IMR-90 (cell line): ENCODE results near the gene HEXD. TPM values are rescaled to one million over a fixed set of nuclear protein-coding genes. Genes with fewer than 3 reads are reported as not detected.

Source experiments
- ATAC-seq: fragments of 200-7000 bp; cut with Tn5 transposase; 2 replicates; pipeline ENCODE4 v1.9.1; 2020; ENCODE audit warnings: low read depth, mild to moderate bottlenecking, moderate library complexity
- BruUV-seq: library from RNA; stranded (reverse); fragments of 400-500 nt; replicated peaks from 2 replicates; lab custom pipeline; 2021; lab: Mats Ljungman, UMichigan
- CTCF ChIA-PET: fragments of 300-600 bp; formaldehyde crosslinking; extraction: SDS; loops from one replicate; lab custom pipeline; 2021; ENCODE audit warnings: antibody characterized with exemption; lab: Yijun Ruan, JAX
- POLR2A ChIA-PET: fragments of 300-600 bp; sonication (Branson Sonifier 250); formaldehyde crosslinking; loops from one replicate; lab custom pipeline; 2022; ENCODE audit warnings: antibody characterized with exemption; ENCODE audit not compliant: unreplicated experiment; lab: Charles Lee
- DNase-seq: peaks from one replicate; pipeline ENCODE4 v3.0.0; 2013
- H2AFZ ChIP-seq: replicated peaks from 2 replicates; pipeline ENCODE3; 2013; ENCODE audit warnings: low read length, mild to moderate bottlenecking; ENCODE audit not compliant: poor library complexity
- H2AK5ac ChIP-seq: 2 replicates; pipeline ENCODE4 v1.6.1; 2013; ENCODE audit warnings: low read depth, low read length, inconsistent platforms
- H2AK9ac ChIP-seq: replicated peaks from 2 replicates; pipeline ENCODE3; 2013; ENCODE audit warnings: mild to moderate bottlenecking, low read depth, low read length, moderate library complexity; ENCODE audit not compliant: poor library complexity
- H2BK120ac ChIP-seq: 2 replicates; pipeline ENCODE4 v1.6.1; 2013; ENCODE audit warnings: low read depth, low read length, inconsistent platforms
- H2BK15ac ChIP-seq: 3 replicates; pipeline ENCODE4 v1.6.1; 2013; ENCODE audit warnings: low read depth, low read length, inconsistent platforms
- H2BK20ac ChIP-seq: 2 replicates; pipeline ENCODE4 v1.6.1; 2013; ENCODE audit warnings: low read depth, mild to moderate bottlenecking, inconsistent platforms, low read length, moderate library complexity
- H2BK5ac ChIP-seq: 2 replicates; pipeline ENCODE4 v1.6.1; 2013; ENCODE audit warnings: mild to moderate bottlenecking, low read depth, low read length, inconsistent platforms; ENCODE audit not compliant: poor library complexity, severe bottlenecking
- H3K14ac ChIP-seq: replicated peaks from 2 replicates; pipeline ENCODE4 v1.6.1; 2013; ENCODE audit warnings: low read depth, low read length, inconsistent platforms
- H3K18ac ChIP-seq: 2 replicates; pipeline ENCODE4 v1.6.1; 2013; ENCODE audit warnings: low read depth, low read length, control low read depth
- H3K23ac ChIP-seq: 2 replicates; pipeline ENCODE4 v1.6.1; 2013; ENCODE audit warnings: low read depth, low read length, inconsistent platforms
- H3K27ac ChIP-seq: 2 replicates; pipeline ENCODE4 v1.5.1; 2013; ENCODE audit warnings: mild to moderate bottlenecking, control low read depth, low read length; ENCODE audit not compliant: insufficient read depth
- H3K27me3 ChIP-seq: 2 replicates; pipeline ENCODE4 v1.6.1; 2013; ENCODE audit warnings: low read length; ENCODE audit not compliant: control insufficient read depth, insufficient read depth
- H3K36me3 ChIP-seq: 2 replicates; pipeline ENCODE4 v1.6.1; 2013; ENCODE audit warnings: low read length, mixed read lengths; ENCODE audit not compliant: control insufficient read depth, insufficient read depth
- H3K4ac ChIP-seq: 2 replicates; pipeline ENCODE4 v1.6.1; 2013; ENCODE audit warnings: low read depth, low read length, inconsistent platforms
- H3K4me1 ChIP-seq: 2 replicates; pipeline ENCODE4 v1.6.1; 2013; ENCODE audit warnings: low read length, mixed read lengths; ENCODE audit not compliant: control insufficient read depth, insufficient read depth
- H3K4me2 ChIP-seq: 2 replicates; pipeline ENCODE4 v1.6.1; 2013; ENCODE audit warnings: low read depth, mild to moderate bottlenecking, control low read depth, low read length, moderate library complexity
- H3K4me3 ChIP-seq: 2 replicates; pipeline ENCODE4 v1.5.1; 2013; ENCODE audit warnings: low read depth, mild to moderate bottlenecking, control low read depth, low read length, moderate library complexity; ENCODE audit not compliant: insufficient read depth
- H3K56ac ChIP-seq: 2 replicates; pipeline ENCODE4 v1.6.1; 2013; ENCODE audit warnings: low read length, inconsistent platforms; ENCODE audit not compliant: insufficient read depth; ENCODE audit errors: extremely low read depth
- H3K79me1 ChIP-seq, 2 experiments: 2 replicates each; pipeline ENCODE4 v1.6.1; 2013; ENCODE audit warnings: low read length in 2 of 2, inconsistent platforms in 1 of 2, low read depth in 1 of 2
- H3K9ac ChIP-seq: 2 replicates; pipeline ENCODE4 v1.6.1; 2013; ENCODE audit warnings: low read depth, low read length, control low read depth
- H3K9me1 ChIP-seq: 2 replicates; pipeline ENCODE4 v1.6.1; 2013; ENCODE audit warnings: low read length, inconsistent platforms; ENCODE audit not compliant: insufficient read depth
- H3K9me3 ChIP-seq: 2 replicates; pipeline ENCODE4 v1.6.1; 2013; ENCODE audit warnings: low read length; ENCODE audit not compliant: control insufficient read depth, insufficient read depth
- H4K20me1 ChIP-seq: 2 replicates; pipeline ENCODE4 v1.6.1; 2013; ENCODE audit warnings: low read length, inconsistent platforms; ENCODE audit not compliant: insufficient read depth
- H4K5ac ChIP-seq: 2 replicates; pipeline ENCODE4 v1.6.1; 2013; ENCODE audit warnings: mild to moderate bottlenecking, low read depth, low read length, control low read depth
- H4K8ac ChIP-seq, 2 experiments: 2 replicates each; pipeline ENCODE4 v1.6.1; 2013; ENCODE audit warnings: low read depth in 2 of 2, low read length in 2 of 2, control low read depth in 1 of 2, inconsistent platforms in 1 of 2
- H4K91ac ChIP-seq: 2 replicates; pipeline ENCODE4 v1.6.1; 2013; ENCODE audit warnings: low read depth, low read length, inconsistent platforms; ENCODE audit not compliant: insufficient read depth
- BHLHE40 ChIP-seq: fragments of 150-350 bp; IDR thresholded peaks from 2 replicates; pipeline ENCODE4 v1.6.1; 2016; ENCODE audit warnings: mild to moderate bottlenecking, low read depth, low read length
- CEBPB ChIP-seq: IDR thresholded peaks from 2 replicates; pipeline ENCODE4 v1.6.1; 2012; ENCODE audit warnings: low read depth, low read length, improper control_type of control experiment
- CHD1 ChIP-seq: IDR thresholded peaks from 2 replicates; pipeline ENCODE4 v1.6.1; 2012; ENCODE audit warnings: low read depth, low read length, improper control_type of control experiment
- ELK1 ChIP-seq: fragments of 150-350 bp; IDR thresholded peaks from 2 replicates; pipeline ENCODE4 v1.6.1; 2016; ENCODE audit warnings: low read depth, mild to moderate bottlenecking, low read length, moderate library complexity, borderline replicate concordance
- FOS ChIP-seq: fragments of 150-350 bp; IDR thresholded peaks from 2 replicates; pipeline ENCODE4 v1.6.1; 2016; ENCODE audit warnings: low read depth, low read length
- MAFK ChIP-seq: IDR thresholded peaks from 2 replicates; pipeline ENCODE4 v1.6.1; 2012; ENCODE audit warnings: low read depth, low read length, improper control_type of control experiment
- MAZ ChIP-seq: IDR thresholded peaks from 2 replicates; pipeline ENCODE4 v1.6.1; 2012; ENCODE audit warnings: low read depth, mild to moderate bottlenecking, low read length, improper control_type of control experiment, moderate library complexity, borderline replicate concordance
- MXI1 ChIP-seq: IDR thresholded peaks from 2 replicates; pipeline ENCODE4 v1.6.1; 2012; ENCODE audit warnings: low read depth, mild to moderate bottlenecking, low read length, moderate library complexity, borderline replicate concordance
- NFE2L2 ChIP-seq: fragments of 150-350 bp; IDR thresholded peaks from 2 replicates; pipeline ENCODE4 v1.6.1; 2016; ENCODE audit warnings: low read depth, mild to moderate bottlenecking, low read length
- POLR2A ChIP-seq: IDR thresholded peaks from 2 replicates; pipeline ENCODE4 v1.6.1; 2012; ENCODE audit warnings: mild to moderate bottlenecking, low read depth, low read length
- RAD21 ChIP-seq: IDR thresholded peaks from 2 replicates; pipeline ENCODE4 v1.6.1; 2012; ENCODE audit warnings: low read length, improper control_type of control experiment
- RFX5 ChIP-seq: IDR thresholded peaks from 2 replicates; pipeline ENCODE4 v1.8.0; 2012; ENCODE audit warnings: low read depth, mild to moderate bottlenecking, low read length, moderate library complexity
- SMC3 ChIP-seq: fragments of 150-350 bp; IDR thresholded peaks from 2 replicates; pipeline ENCODE4 v1.6.1; 2016; ENCODE audit warnings: low read depth, mild to moderate bottlenecking, antibody characterized with exemption, low read length, moderate library complexity
- WGBS, 2 experiments: methylation state at CpG; one replicate each; pipeline versions ENCODE4 v1.1.5 to v1.1.7; 2013; ENCODE audit warnings: missing lambda C conversion rate in 2 of 2; ENCODE audit not compliant: insufficient read length in 1 of 2; ENCODE audit errors: extremely low coverage in 2 of 2; 5-methylcytosine and 5-hydroxymethylcytosine counted together
- dilution Hi-C: fragments of 300-500 bp; cut with HindIII; formaldehyde crosslinking; loops from one replicate; pipeline ENCODE4 v1.14.3; 2018; ENCODE audit warnings: low sequenced_read_pairs; ENCODE audit not compliant: unreplicated experiment
- in situ Hi-C: fragments of 300-500 bp; cut with MboI; formaldehyde crosslinking; loops from 3 replicates; pipeline ENCODE4 v1.14.3; 2019; ENCODE audit warnings: low sequenced_read_pairs, inconsistent platforms, mixed read lengths
- intact Hi-C: fragments of 100-400 bp; cut with micrococcal nuclease; formaldehyde crosslinking; loops from 2 replicates; pipeline ENCODE4 v1.10.0; 2022
- polyA plus RNA-seq, 3 experiments: library from polyadenylated mRNA; depleted of rRNA; stranded (reverse); fragments of >200 nt; gene quantifications; 2 replicates each; pipeline ENCODE4 v1.2.3, GENCODE V29; 2012; ENCODE audit warnings: low replicate concordance in 1 of 3
- total RNA-seq: library from RNA; depleted of rRNA; stranded (reverse); fragments of >200 nt; gene quantifications from 2 replicates; pipeline ENCODE4 v1.2.3, GENCODE V29; 2012
- TF ChIP-seq, protein P1 (sequence below): conservative IDR thresholded peaks from 2 replicates; pipeline ENCODE4 v1.5.1; 2012; ENCODE audit warnings: mild to moderate bottlenecking, low read depth, low read length, improper control_type of control experiment
- TF ChIP-seq, protein P2 (sequence below): fragments of 150-350 bp; IDR thresholded peaks from 2 replicates; pipeline ENCODE4 v1.6.1; 2017; ENCODE audit warnings: mild to moderate bottlenecking, antibody characterized with exemption, low read length, low read depth

HEXD gene
- total and polyA plus RNA-seq, 2 of the 4 experiments (the other 2 are of a cell fraction), result 3.8 to 9.5 TPM

DNA sequence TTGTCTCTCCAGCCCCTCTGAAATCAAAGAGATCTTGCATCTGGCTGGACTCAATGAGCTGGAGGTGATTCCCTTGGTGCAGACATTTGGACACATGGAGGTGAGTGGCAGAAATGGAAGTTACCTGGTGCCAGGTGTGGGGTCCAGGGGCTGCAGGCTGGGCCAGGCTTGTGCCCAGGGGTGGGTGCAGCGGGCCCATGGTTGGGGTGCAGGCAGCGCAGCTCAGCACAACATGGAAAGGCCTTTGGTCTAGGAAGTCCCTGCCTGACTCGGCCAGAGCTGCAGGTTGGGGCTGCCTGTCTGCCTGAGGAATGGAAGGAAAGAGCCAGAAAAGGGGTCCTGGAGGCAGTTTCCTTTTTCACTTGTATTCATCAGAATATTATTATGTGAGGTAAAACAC, 10.4 kb downstream of the HEXD start:
- Histone ChIP-seq H2BK15ac (no peak overlapping the region), H4K8ac (no peak overlapping the region), H2BK120ac (no peak overlapping the region), H3K9me3 (no peaks in the 10 kb centered on the region), H2AK9ac (no peak overlapping the region), H3K4me2 (no peak overlapping the region), H3K36me3 (no peaks in the 10 kb centered on the region), H4K20me1 (no peaks in the 10 kb centered on the region), H3K4ac (no peak overlapping the region), H3K4me1 (no peaks in the 10 kb centered on the region), H3K56ac (no peak overlapping the region), H3K4me3 (no peak overlapping the region), H3K9ac (no peak overlapping the region), H3K27ac (no peak overlapping the region), H3K79me1 (no peaks in the 10 kb centered on the region), H2AK5ac (no peak overlapping the region), H3K18ac (no peak overlapping the region), H4K91ac (no peak overlapping the region), H3K14ac (no peak overlapping the region), H2AFZ (no peak overlapping the region), H4K5ac (no peak overlapping the region), H2BK20ac (no peak overlapping the region), H3K9me1 (no peaks in the 10 kb centered on the region), H2BK5ac (no peak overlapping the region), H3K23ac (no peak overlapping the region), H3K27me3 (no peaks in the 10 kb centered on the region)
- ChIA-PET CTCF (no interaction called here), POLR2A (no interaction called here)
- intact Hi-C loops (no loop called here), dilution Hi-C loops (no loop called here), in situ Hi-C loops (no loop called here)
- WGBS, 2 experiments, result 79% methylated on average over 2 of the region's 3 CpGs; no CpG with 5 or more reads in 1 of the 2 experiments
- BruUV-seq, result no TSS peak
- no peak for TF ChIP-seq NFE2L2
- no peak for TF ChIP-seq CEBPB
- no peak for TF ChIP-seq BHLHE40
- no peak for TF ChIP-seq RFX5
- TF ChIP-seq, protein P1, sequence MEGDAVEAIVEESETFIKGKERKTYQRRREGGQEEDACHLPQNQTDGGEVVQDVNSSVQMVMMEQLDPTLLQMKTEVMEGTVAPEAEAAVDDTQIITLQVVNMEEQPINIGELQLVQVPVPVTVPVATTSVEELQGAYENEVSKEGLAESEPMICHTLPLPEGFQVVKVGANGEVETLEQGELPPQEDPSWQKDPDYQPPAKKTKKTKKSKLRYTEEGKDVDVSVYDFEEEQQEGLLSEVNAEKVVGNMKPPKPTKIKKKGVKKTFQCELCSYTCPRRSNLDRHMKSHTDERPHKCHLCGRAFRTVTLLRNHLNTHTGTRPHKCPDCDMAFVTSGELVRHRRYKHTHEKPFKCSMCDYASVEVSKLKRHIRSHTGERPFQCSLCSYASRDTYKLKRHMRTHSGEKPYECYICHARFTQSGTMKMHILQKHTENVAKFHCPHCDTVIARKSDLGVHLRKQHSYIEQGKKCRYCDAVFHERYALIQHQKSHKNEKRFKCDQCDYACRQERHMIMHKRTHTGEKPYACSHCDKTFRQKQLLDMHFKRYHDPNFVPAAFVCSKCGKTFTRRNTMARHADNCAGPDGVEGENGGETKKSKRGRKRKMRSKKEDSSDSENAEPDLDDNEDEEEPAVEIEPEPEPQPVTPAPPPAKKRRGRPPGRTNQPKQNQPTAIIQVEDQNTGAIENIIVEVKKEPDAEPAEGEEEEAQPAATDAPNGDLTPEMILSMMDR, result no peak
- TF ChIP-seq CHD1, result no peak
- TF ChIP-seq MAZ, result no peak
- TF ChIP-seq SMC3, result no peak
- no peak for TF ChIP-seq RAD21
- no peak for TF ChIP-seq FOS
- no peak for TF ChIP-seq ELK1
- no peak for TF ChIP-seq MXI1
- TF ChIP-seq, protein P2, sequence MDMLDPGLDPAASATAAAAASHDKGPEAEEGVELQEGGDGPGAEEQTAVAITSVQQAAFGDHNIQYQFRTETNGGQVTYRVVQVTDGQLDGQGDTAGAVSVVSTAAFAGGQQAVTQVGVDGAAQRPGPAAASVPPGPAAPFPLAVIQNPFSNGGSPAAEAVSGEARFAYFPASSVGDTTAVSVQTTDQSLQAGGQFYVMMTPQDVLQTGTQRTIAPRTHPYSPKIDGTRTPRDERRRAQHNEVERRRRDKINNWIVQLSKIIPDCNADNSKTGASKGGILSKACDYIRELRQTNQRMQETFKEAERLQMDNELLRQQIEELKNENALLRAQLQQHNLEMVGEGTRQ, result no peak
- no peak for TF ChIP-seq POLR2A
- TF ChIP-seq MAFK, result no peak
- no peak for ATAC-seq
- no peak for DNase-seq
